Mammary epithelial cell (primary cell): ENCODE data around the gene RLN3.

Source experiments
- EZH2 ChIP-seq: IDR thresholded peaks from 2 replicates; pipeline ENCODE4 v1.6.1; 2012; ENCODE audit warnings: low read length, inconsistent platforms, borderline replicate concordance
- TF ChIP-seq, protein P1 (sequence below), 2 donors: IDR thresholded peaks in 1 of 2; conservative IDR thresholded peaks in 1 of 2; 2 replicates each; pipeline ENCODE4 v1.5.1; 2011 to 2012; ENCODE audit warnings: inconsistent platforms in 2 of 2, low read length in 2 of 2, mild to moderate bottlenecking in 2 of 2, control low read depth in 1 of 2, low read depth in 1 of 2; ENCODE audit not compliant: insufficient read depth in 1 of 2; ENCODE audit errors: extremely low read depth in 1 of 2

DNA sequence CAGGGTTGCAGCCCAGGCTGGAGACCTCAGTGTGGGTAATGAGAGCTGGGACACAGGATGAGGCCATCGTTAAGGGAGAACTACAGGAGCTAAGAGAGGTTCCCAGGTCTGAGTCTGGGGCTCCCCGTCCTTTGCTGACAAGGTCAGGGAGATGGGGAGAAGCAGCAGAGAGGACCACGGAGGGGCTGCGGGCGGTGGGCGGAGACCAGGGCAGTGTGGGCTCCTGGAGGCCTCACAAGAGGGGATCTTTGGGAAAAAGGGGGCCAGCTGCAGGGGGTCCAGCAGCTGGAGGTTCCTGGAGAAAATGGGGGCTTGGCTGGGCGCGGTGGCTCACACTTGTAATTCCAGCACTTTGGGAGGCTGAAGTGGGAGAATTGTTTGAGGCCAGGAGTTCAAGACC is 37.9 kb upstream of the RLN3 start:
- TF ChIP-seq, protein P1, sequence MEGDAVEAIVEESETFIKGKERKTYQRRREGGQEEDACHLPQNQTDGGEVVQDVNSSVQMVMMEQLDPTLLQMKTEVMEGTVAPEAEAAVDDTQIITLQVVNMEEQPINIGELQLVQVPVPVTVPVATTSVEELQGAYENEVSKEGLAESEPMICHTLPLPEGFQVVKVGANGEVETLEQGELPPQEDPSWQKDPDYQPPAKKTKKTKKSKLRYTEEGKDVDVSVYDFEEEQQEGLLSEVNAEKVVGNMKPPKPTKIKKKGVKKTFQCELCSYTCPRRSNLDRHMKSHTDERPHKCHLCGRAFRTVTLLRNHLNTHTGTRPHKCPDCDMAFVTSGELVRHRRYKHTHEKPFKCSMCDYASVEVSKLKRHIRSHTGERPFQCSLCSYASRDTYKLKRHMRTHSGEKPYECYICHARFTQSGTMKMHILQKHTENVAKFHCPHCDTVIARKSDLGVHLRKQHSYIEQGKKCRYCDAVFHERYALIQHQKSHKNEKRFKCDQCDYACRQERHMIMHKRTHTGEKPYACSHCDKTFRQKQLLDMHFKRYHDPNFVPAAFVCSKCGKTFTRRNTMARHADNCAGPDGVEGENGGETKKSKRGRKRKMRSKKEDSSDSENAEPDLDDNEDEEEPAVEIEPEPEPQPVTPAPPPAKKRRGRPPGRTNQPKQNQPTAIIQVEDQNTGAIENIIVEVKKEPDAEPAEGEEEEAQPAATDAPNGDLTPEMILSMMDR (conservative IDR thresholded peaks at IDR 0.05 in 1 of 2, IDR thresholded peaks at IDR 0.05 in 1 of 2; ENCODE audit: extremely low read depth in 1 of 2, insufficient read depth in 1 of 2, low read depth in 1 of 2, low read length in 2 of 2) = no peak
- no peak for TF ChIP-seq EZH2
